Upper lobe of left lung (tissue), 4 donors: ENCODE data around the gene SGTA.

Experiments used
- EP300 ChIP-seq, 4 donors: sonication (generic); formaldehyde crosslinking; IDR thresholded peaks; one replicate each; pipeline ENCODE4 v1.5.1; 2017; ENCODE audit warnings: antibody characterized with exemption in 4 of 4, control low read depth in 2 of 4
- POLR2A ChIP-seq, 4 donors: fragments of 450-650 bp; IDR thresholded peaks; one replicate each; pipeline ENCODE4 v1.5.1; 2016 to 2017; ENCODE audit warnings: antibody characterized with exemption in 4 of 4, mild to moderate bottlenecking in 2 of 4
- POLR2AphosphoS5 ChIP-seq, 2 donors: sonication (generic); formaldehyde crosslinking; IDR thresholded peaks; one replicate each; pipeline ENCODE4 v1.5.1; 2017; ENCODE audit warnings: antibody characterized with exemption in 2 of 2
- TF ChIP-seq, protein P1 (sequence below), 6 experiments: fragments of 450-650 bp in 4 of 6; fragments of 200-600 bp in 2 of 6; sonication (generic) in 2 of 6; IDR thresholded peaks; one replicate each; pipeline ENCODE4 v1.5.1; 2016 to 2019; ENCODE audit warnings: antibody characterized with exemption in 6 of 6

DNA sequence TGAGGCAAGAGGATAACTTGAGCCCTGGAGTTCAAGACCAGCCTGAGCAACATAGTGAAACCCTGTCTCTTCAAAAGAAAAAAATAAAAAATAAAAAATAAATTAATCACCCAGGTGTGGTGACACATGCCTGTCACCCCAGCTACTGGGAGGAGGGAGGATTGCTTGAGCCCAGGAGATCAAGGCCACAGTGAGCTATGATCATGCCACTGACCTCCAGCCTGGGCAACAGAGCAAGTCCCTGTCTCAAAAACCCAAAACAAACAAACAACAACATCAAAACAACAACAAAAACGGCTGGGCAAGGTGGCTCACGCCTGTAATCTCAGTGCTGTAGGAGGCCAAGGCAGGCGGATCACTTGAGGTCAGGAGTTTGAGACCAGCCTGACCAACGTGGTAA lies 39.0 kb downstream of the SGTA start:
- TF ChIP-seq, protein P1, sequence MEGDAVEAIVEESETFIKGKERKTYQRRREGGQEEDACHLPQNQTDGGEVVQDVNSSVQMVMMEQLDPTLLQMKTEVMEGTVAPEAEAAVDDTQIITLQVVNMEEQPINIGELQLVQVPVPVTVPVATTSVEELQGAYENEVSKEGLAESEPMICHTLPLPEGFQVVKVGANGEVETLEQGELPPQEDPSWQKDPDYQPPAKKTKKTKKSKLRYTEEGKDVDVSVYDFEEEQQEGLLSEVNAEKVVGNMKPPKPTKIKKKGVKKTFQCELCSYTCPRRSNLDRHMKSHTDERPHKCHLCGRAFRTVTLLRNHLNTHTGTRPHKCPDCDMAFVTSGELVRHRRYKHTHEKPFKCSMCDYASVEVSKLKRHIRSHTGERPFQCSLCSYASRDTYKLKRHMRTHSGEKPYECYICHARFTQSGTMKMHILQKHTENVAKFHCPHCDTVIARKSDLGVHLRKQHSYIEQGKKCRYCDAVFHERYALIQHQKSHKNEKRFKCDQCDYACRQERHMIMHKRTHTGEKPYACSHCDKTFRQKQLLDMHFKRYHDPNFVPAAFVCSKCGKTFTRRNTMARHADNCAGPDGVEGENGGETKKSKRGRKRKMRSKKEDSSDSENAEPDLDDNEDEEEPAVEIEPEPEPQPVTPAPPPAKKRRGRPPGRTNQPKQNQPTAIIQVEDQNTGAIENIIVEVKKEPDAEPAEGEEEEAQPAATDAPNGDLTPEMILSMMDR (IDR thresholded peaks at IDR 0.05) = no peak
- TF ChIP-seq POLR2AphosphoS5 (IDR thresholded peaks at IDR 0.05) (no peak), POLR2A (IDR thresholded peaks at IDR 0.05) (no peak), EP300 (IDR thresholded peaks at IDR 0.05) (no peak)
